ENCODE data around the gene GRM1.

GRCh38 chr6:146315381-146316174 is 286.7 kb downstream of the GRM1 start:
- TF ChIP-seq GATA2 (IDR thresholded peaks at IDR 0.05; ENCODE audit: low read depth, low read length) (no peak), GATA3 (IDR thresholded peaks at IDR 0.05; ENCODE audit: low read depth, low read length) (no peak)

All from SH-SY5Y (cell line).